8988T (cell line): ENCODE results near the gene TREH.

Experiments
- DNase-seq: peaks from one replicate; pipeline ENCODE4 v3.0.0; 2011

The TREH gene

GRCh38 chr11:118663381-118663780 lies 16.1 kb downstream of the TREH start:
- DNase-seq, result no peak

GRCh38 chr11:118662401-118663271 lies 16.8 kb downstream of the TREH start:
- no peak for DNase-seq

- DNase-seq, result no peak
Measured at GRCh38 chr11:118661425-118662301, 17.8 kb downstream of the TREH start.

GRCh38 chr11:118660681-118661424 lies 18.6 kb downstream of the TREH start:
- no peak for DNase-seq

- DNase-seq, result peak; percentile 10
Measured at GRCh38 chr11:118659953-118660680, 19.3 kb downstream of the TREH start.

GRCh38 chr11:118659314-118659952 lies 20.0 kb downstream of the TREH start:
- peak; percentile 95 for DNase-seq

GRCh38 chr11:118658429-118659313 lies 20.8 kb downstream of the TREH start:
- peak; percentile 67 for DNase-seq

GRCh38 chr11:118657709-118658428 lies 21.6 kb downstream of the TREH start:
- peak; percentile 20 for DNase-seq

GRCh38 chr11:118657238-118657637 lies 22.2 kb downstream of the TREH start:
- peak; percentile 21 for DNase-seq

- peak; percentile 10 for DNase-seq
Measured at GRCh38 chr11:118656563-118657165, 22.8 kb downstream of the TREH start.

GRCh38 chr11:118655486-118656190 lies 23.8 kb downstream of the TREH start:
- peak; percentile 9 for DNase-seq

GRCh38 chr11:118653684-118654390 lies 25.6 kb downstream of the TREH start:
- DNase-seq, result no peak

- peak; percentile 9 for DNase-seq
Measured at GRCh38 chr11:118652681-118653181, 26.7 kb downstream of the TREH start.

- DNase-seq, result peak; percentile 10
Measured at GRCh38 chr11:118651820-118652219, 27.6 kb downstream of the TREH start.

- DNase-seq, result no peak
Measured at GRCh38 chr11:118650366-118650765, 29.1 kb downstream of the TREH start.

GRCh38 chr11:118649941-118650340 lies 29.5 kb downstream of the TREH start:
- no peak for DNase-seq

- no peak for DNase-seq
Measured at GRCh38 chr11:118648291-118648690, 31.2 kb downstream of the TREH start.

- no peak for DNase-seq
Measured at GRCh38 chr11:118646393-118646792, 33.1 kb downstream of the TREH start.
